Inflammatory macrophage treated with lipopolysaccharide for 4 hours (primary cell): ENCODE measurements around the gene SMAGP.
"Not testable (repeated sequence)": the region's sequence is repeated elsewhere in the genome, so short reads cannot be mapped to it uniquely, and the experiment has no call there.

ENCODE experiments used
- DNase-seq: peaks from one replicate; pipeline ENCODE4 v3.0.0-alpha.2; 2020

The SMAGP gene

GRCh38 chr12:51222461-51222860 lies 47.8 kb downstream of the SMAGP start:
- no peak for DNase-seq

- DNase-seq: not testable (repeated sequence)
Observed at GRCh38 chr12:51219857-51220256, 50.4 kb downstream of the SMAGP start.

- DNase-seq: no peak
Observed at GRCh38 chr12:51219322-51219721, 50.9 kb downstream of the SMAGP start.

- DNase-seq: no peak
Observed at GRCh38 chr12:51218607-51219161, 51.5 kb downstream of the SMAGP start.

GRCh38 chr12:51217968-51218606 lies 52.1 kb downstream of the SMAGP start, which contains the start of gene POU6F1:
Gene POU6F1 (minus strand): TSS chr12:51218062. CDS start chr12:51206836, 11,226 bp downstream.
- peak; percentile 64 for DNase-seq

GRCh38 chr12:51217133-51217967 lies 52.9 kb downstream of the SMAGP start:
- DNase-seq: no peak

GRCh38 chr12:51216642-51217041 lies 53.6 kb downstream of the SMAGP start:
- DNase-seq: no peak

GRCh38 chr12:51214895-51215294 lies 55.3 kb downstream of the SMAGP start:
- DNase-seq: no peak

GRCh38 chr12:51210690-51211395 lies 59.4 kb downstream of the SMAGP start:
- DNase-seq: no peak

GRCh38 chr12:51209259-51209658 lies 61.0 kb downstream of the SMAGP start:
- DNase-seq: no peak

- DNase-seq: no peak
Observed at GRCh38 chr12:51208016-51208660, 62.1 kb downstream of the SMAGP start.

- DNase-seq: no peak
Observed at GRCh38 chr12:51205350-51205749, 64.9 kb downstream of the SMAGP start.

- DNase-seq: no peak
Observed at GRCh38 chr12:51202718-51203117, 67.5 kb downstream of the SMAGP start.

GRCh38 chr12:51200806-51201205 lies 69.4 kb downstream of the SMAGP start:
- no peak for DNase-seq

GRCh38 chr12:51200156-51200555 lies 70.1 kb downstream of the SMAGP start:
- no peak for DNase-seq

- DNase-seq: peak; percentile 17
Observed at GRCh38 chr12:51199366-51199945, 70.8 kb downstream of the SMAGP start.

GRCh38 chr12:51198568-51199365 lies 71.4 kb downstream of the SMAGP start:
- DNase-seq: no peak

- DNase-seq: no peak
Observed at GRCh38 chr12:51197736-51198567, 72.3 kb downstream of the SMAGP start.

- DNase-seq: no peak
Observed at GRCh38 chr12:51196547-51196946, 73.7 kb downstream of the SMAGP start.

GRCh38 chr12:51195841-51196240 lies 74.4 kb downstream of the SMAGP start:
- no peak for DNase-seq
